OCI-LY7 (cell line): ENCODE data around the gene SLC22A13.

ENCODE experiments used
- CTCF ChIP-seq: fragments of 200-600 bp; sonication (generic); conservative IDR thresholded peaks from 2 replicates; pipeline ENCODE4 v1.5.1; 2014; ENCODE audit warnings: mild to moderate bottlenecking, antibody characterized with exemption, low read length, moderate library complexity, mixed read lengths
- EZH2phosphoT487 ChIP-seq: fragments of 200-600 bp; sonication (generic); IDR thresholded peaks from 2 replicates; pipeline ENCODE4 v1.6.1; 2018; ENCODE audit warnings: low read depth, borderline replicate concordance, mild to moderate bottlenecking, mixed run types, antibody characterized with exemption, low read length, moderate library complexity, mixed read lengths

GRCh38 chr3:38275658-38276057 is 10.0 kb downstream of the SLC22A13 start:
- no peak for TF ChIP-seq CTCF
- TF ChIP-seq EZH2phosphoT487, result no peak
